ENCODE measurements around the gene RASAL3. TPM values are rescaled to one million over a fixed set of nuclear protein-coding genes. Genes with fewer than 3 reads are reported as not detected.
"Not testable (repeated sequence)": the region's sequence is repeated elsewhere in the genome, so short reads cannot be mapped to it uniquely, and the experiment has no call there.

RASAL3 gene
- total RNA-seq, 1 donor from 2014 or later, result not detected

- Mint-ChIP-seq H3K4me3 (no peak overlapping the region), H3K27me3 (peaks cover 11% of the 10 kb centered on the region), H3K36me3 (no peaks in the 10 kb centered on the region), H3K27ac (no peak overlapping the region), H3K4me1 (ENCODE audit: unreplicated experiment) (no peaks in the 10 kb centered on the region), H3K9me3 (no peaks in the 10 kb centered on the region)
- TF ChIP-seq CTCF (conservative IDR thresholded peaks at IDR 0.05), result no peak
- DNase-seq (ENCODE audit: extremely low spot score, unreplicated experiment), result no peak
These were observed 12.0 kb upstream of the RASAL3 start for GRCh38 chr19:15476325-15476724.

- H3K27ac Mint-ChIP-seq, result no peak overlapping the region
- H3K36me3 Mint-ChIP-seq, result no peaks in the 10 kb centered on the region
- no peaks in the 10 kb centered on the region for H3K9me3 Mint-ChIP-seq
- peaks cover 14% of the 10 kb centered on the region for H3K27me3 Mint-ChIP-seq
- H3K4me3 Mint-ChIP-seq, result no peak overlapping the region
- no peak for DNase-seq (ENCODE audit: extremely low spot score, unreplicated experiment)
- H3K4me1 Mint-ChIP-seq (ENCODE audit: unreplicated experiment), result no peaks in the 10 kb centered on the region
- no peak for TF ChIP-seq CTCF (conservative IDR thresholded peaks at IDR 0.05)
These were observed 11.3 kb upstream of the RASAL3 start for GRCh38 chr19:15475611-15476010.

- no peak for TF ChIP-seq CTCF (conservative IDR thresholded peaks at IDR 0.05)
- no peaks in the 10 kb centered on the region for H3K4me1 Mint-ChIP-seq (ENCODE audit: unreplicated experiment)
- H3K27me3 Mint-ChIP-seq, result peaks cover 17% of the 10 kb centered on the region
- no peak for DNase-seq (ENCODE audit: extremely low spot score, unreplicated experiment)
- no peaks in the 10 kb centered on the region for H3K36me3 Mint-ChIP-seq
- no peaks in the 10 kb centered on the region for H3K9me3 Mint-ChIP-seq
- H3K27ac Mint-ChIP-seq, result no peak overlapping the region
- no peak overlapping the region for H3K4me3 Mint-ChIP-seq
These were observed 10.8 kb upstream of the RASAL3 start for GRCh38 chr19:15475169-15475568.

- not testable (repeated sequence) for H3K36me3 Mint-ChIP-seq; DNase-seq (ENCODE audit: extremely low spot score, unreplicated experiment); H3K4me3 Mint-ChIP-seq; H3K9me3 Mint-ChIP-seq; H3K4me1 Mint-ChIP-seq (ENCODE audit: unreplicated experiment); H3K27ac Mint-ChIP-seq
- peaks cover 26% of the 10 kb centered on the region for H3K27me3 Mint-ChIP-seq
These were observed 9.5 kb upstream of the RASAL3 start for GRCh38 chr19:15473821-15474220.

GRCh38 chr19:15471639-15472101 lies 7.3 kb upstream of the RASAL3 start:
- H3K4me3 Mint-ChIP-seq, result no peak overlapping the region
- H3K36me3 Mint-ChIP-seq, result no peaks in the 10 kb centered on the region
- TF ChIP-seq CTCF (conservative IDR thresholded peaks at IDR 0.05), result no peak
- H3K9me3 Mint-ChIP-seq, result no peaks in the 10 kb centered on the region
- H3K4me1 Mint-ChIP-seq (ENCODE audit: unreplicated experiment), result no peaks in the 10 kb centered on the region
- peaks cover 45% of the 10 kb centered on the region for H3K27me3 Mint-ChIP-seq
- no peak overlapping the region for H3K27ac Mint-ChIP-seq
- no peak for DNase-seq (ENCODE audit: extremely low spot score, unreplicated experiment)

GRCh38 chr19:15469513-15470297 lies 5.4 kb upstream of the RASAL3 start:
- no peak for DNase-seq (ENCODE audit: extremely low spot score, unreplicated experiment)

More at GRCh38 chr19:15469513-15470297, 5.4 kb upstream of the RASAL3 start:
- Mint-ChIP-seq H3K27ac (no peak overlapping the region), H3K36me3 (no peaks in the 10 kb centered on the region), H3K9me3 (no peaks in the 10 kb centered on the region), H3K27me3 (peaks cover 52% of the 10 kb centered on the region), H3K4me3 (no peak overlapping the region), H3K4me1 (ENCODE audit: unreplicated experiment) (no peaks in the 10 kb centered on the region)
- TF ChIP-seq CTCF (conservative IDR thresholded peaks at IDR 0.05), result no peak
